IPS DF 4.7 (cell line): ENCODE data around the gene INTS2.
"Not testable (repeated sequence)": the region's sequence is repeated elsewhere in the genome, so short reads cannot be mapped to it uniquely, and the experiment has no call there.

Experiments
- DNase-seq: peaks from one replicate; pipeline ENCODE4 v3.0.0-alpha.2; 2013; ENCODE audit warnings: low spot score; ENCODE audit errors: extremely low read depth

The INTS2 gene

GRCh38 chr17:61852857-61853256 is 74.9 kb downstream of the INTS2 start:
- DNase-seq: no peak

- DNase-seq: no peak
Measured at GRCh38 chr17:61849674-61850073, 78.1 kb downstream of the INTS2 start.

- DNase-seq: no peak
Measured at GRCh38 chr17:61848896-61849295, 78.9 kb downstream of the INTS2 start.

- no peak for DNase-seq
Measured at GRCh38 chr17:61848247-61848646, 79.5 kb downstream of the INTS2 start.

GRCh38 chr17:61847659-61848058 is 80.1 kb downstream of the INTS2 start:
- DNase-seq: no peak

GRCh38 chr17:61846761-61847375 is 80.9 kb downstream of the INTS2 start:
- no peak for DNase-seq

GRCh38 chr17:61846088-61846487 is 81.7 kb downstream of the INTS2 start:
- no peak for DNase-seq

GRCh38 chr17:61843435-61843834 is 84.3 kb downstream of the INTS2 start:
- no peak for DNase-seq

GRCh38 chr17:61842899-61843298 is 84.9 kb downstream of the INTS2 start:
- DNase-seq: no peak

- DNase-seq: no peak
Measured at GRCh38 chr17:61839300-61839786, 88.4 kb downstream of the INTS2 start.

- DNase-seq: no peak
Measured at GRCh38 chr17:61837175-61838051, 90.4 kb downstream of the INTS2 start.

- DNase-seq: no peak
Measured at GRCh38 chr17:61836266-61837174, 91.3 kb downstream of the INTS2 start.

GRCh38 chr17:61835606-61836005 is 92.2 kb downstream of the INTS2 start:
- no peak for DNase-seq

- no peak for DNase-seq
Measured at GRCh38 chr17:61834610-61835009, 93.2 kb downstream of the INTS2 start.

GRCh38 chr17:61833536-61834193 is 94.1 kb downstream of the INTS2 start:
- no peak for DNase-seq

GRCh38 chr17:61832463-61832862 is 95.3 kb downstream of the INTS2 start:
- no peak for DNase-seq

GRCh38 chr17:61831099-61831498 is 96.7 kb downstream of the INTS2 start:
- DNase-seq: no peak

- DNase-seq: no peak
Measured at GRCh38 chr17:61828694-61829093, 99.1 kb downstream of the INTS2 start.

GRCh38 chr17:61827649-61828395 is 100.0 kb downstream of the INTS2 start:
- no peak for DNase-seq

GRCh38 chr17:61826866-61827265 is 100.9 kb downstream of the INTS2 start:
- not testable (repeated sequence) for DNase-seq
